Endothelial cell of umbilical vein (primary cell): ENCODE data around the gene VIPR2. TPM values are rescaled to one million over a fixed set of nuclear protein-coding genes. Genes with fewer than 3 reads are reported as not detected.

Experiments
- BruUV-seq: library from RNA; stranded (reverse); fragments of 400-500 nt; replicated peaks from 2 replicates; lab custom pipeline; 2021; lab: Mats Ljungman, UMichigan
- CTCF ChIA-PET: fragments of 300-600, 350-600 bp; sonication (Branson Sonifier 250); formaldehyde crosslinking; loops from one replicate; lab custom pipeline; 2021; ENCODE audit warnings: antibody characterized with exemption, inconsistent platforms; lab: Charles Lee
- POLR2A ChIA-PET: fragments of 300-600, 350-600 bp; sonication (Branson Sonifier 250); formaldehyde crosslinking; loops from one replicate; lab custom pipeline; 2021; ENCODE audit warnings: antibody characterized with exemption, inconsistent platforms; lab: Charles Lee
- DNase-seq: peaks from one replicate; pipeline ENCODE4 v3.0.0-alpha.2; 2011; ENCODE audit warnings: low read depth, low spot score
- FAIRE-seq: peaks from 2 replicates; lab custom pipeline; 2011; peaks lifted over from hg19 to GRCh38; lab: Jason Lieb, UNC
- H2AFZ ChIP-seq: 2 replicates; pipeline ENCODE4 v1.6.0; 2012; ENCODE audit warnings: low read depth, low read length, control low read depth, inconsistent platforms
- H3K27ac ChIP-seq: 2 replicates; pipeline ENCODE4 v1.5.1; 2011; ENCODE audit warnings: low read depth, mild to moderate bottlenecking, control low read depth, low read length, moderate library complexity; ENCODE audit not compliant: insufficient read depth
- H3K27me3 ChIP-seq, 2 experiments: 2 replicates each; pipeline versions ENCODE4 v1.6.0 to v1.6.1; 2011; ENCODE audit warnings: low read length in 2 of 2, mixed read lengths in 1 of 2; ENCODE audit not compliant: control insufficient read depth in 2 of 2, insufficient read depth in 2 of 2
- H3K36me3 ChIP-seq, 2 experiments: 2 replicates in 1 of 2; 3 replicates in 1 of 2; pipeline ENCODE4 v1.5.1; 2011; ENCODE audit warnings: low read length in 2 of 2, mild to moderate bottlenecking in 1 of 2, moderate library complexity in 1 of 2; ENCODE audit not compliant: control insufficient read depth in 2 of 2, insufficient read depth in 2 of 2; ENCODE audit errors: extremely low read depth in 1 of 2
- H3K4me1 ChIP-seq: 3 replicates; pipeline ENCODE4 v1.5.1; 2011; ENCODE audit warnings: mild to moderate bottlenecking, low read length; ENCODE audit not compliant: control insufficient read depth, insufficient read depth; ENCODE audit errors: extremely low read depth
- H3K4me2 ChIP-seq: 2 replicates; pipeline ENCODE4 v1.6.1; 2011; ENCODE audit warnings: low read length, control low read depth, mixed read lengths; ENCODE audit not compliant: insufficient read depth
- H3K4me3 ChIP-seq, 3 experiments: fragments of 200-600 bp in 1 of 3; sonication (generic), shearing (Covaris generic) in 1 of 3; replicated peaks in 1 of 3; 2 replicates each; pipeline ENCODE4 v1.5.1; 2011 to 2016; ENCODE audit warnings: control low read depth in 3 of 3, low read length in 3 of 3, mild to moderate bottlenecking in 2 of 3, inconsistent platforms in 1 of 3, low read depth in 1 of 3, moderate library complexity in 1 of 3; ENCODE audit not compliant: insufficient read depth in 1 of 3
- H3K79me2 ChIP-seq: 2 replicates; pipeline ENCODE4 v1.6.0; 2012; ENCODE audit warnings: low read length, inconsistent platforms; ENCODE audit not compliant: control insufficient read depth, insufficient read depth
- H3K9ac ChIP-seq: replicated peaks from 2 replicates; pipeline ENCODE3; 2011; ENCODE audit warnings: low read length, control low read depth; ENCODE audit not compliant: insufficient read depth; ENCODE audit errors: extremely low read depth
- H3K9me1 ChIP-seq: replicated peaks from 3 replicates; pipeline ENCODE4 v1.6.0; 2011; ENCODE audit warnings: mild to moderate bottlenecking, low read length; ENCODE audit not compliant: control insufficient read depth, insufficient read depth; ENCODE audit errors: extremely low read depth
- H3K9me3 ChIP-seq: replicated peaks from 2 replicates; pipeline ENCODE4 v1.5.1; 2012; ENCODE audit warnings: low read length, inconsistent platforms; ENCODE audit not compliant: control insufficient read depth, insufficient read depth
- H4K20me1 ChIP-seq: replicated peaks from 2 replicates; pipeline ENCODE3; 2011; ENCODE audit warnings: mild to moderate bottlenecking, low read length; ENCODE audit not compliant: control insufficient read depth, insufficient read depth; ENCODE audit errors: extremely low read depth
- CTCF ChIP-seq, 2 donors: IDR thresholded peaks; 1 replicate in 1 of 2; 2 replicates in 1 of 2; pipeline ENCODE4 v1.5.1; 2011; ENCODE audit warnings: low read length in 2 of 2, mild to moderate bottlenecking in 2 of 2, moderate library complexity in 2 of 2, control low read depth in 1 of 2, inconsistent platforms in 1 of 2, low read depth in 1 of 2; ENCODE audit not compliant: insufficient read depth in 1 of 2; ENCODE audit errors: extremely low read depth in 1 of 2
- EZH2 ChIP-seq: IDR thresholded peaks from 2 replicates; pipeline ENCODE4 v1.6.1; 2012; ENCODE audit warnings: borderline replicate concordance, low read depth, mild to moderate bottlenecking, moderate library complexity, low read length, inconsistent platforms; ENCODE audit not compliant: severe bottlenecking
- FOS ChIP-seq: IDR thresholded peaks from 2 replicates; pipeline ENCODE4 v1.6.1; 2011; ENCODE audit warnings: mild to moderate bottlenecking, low read length, moderate library complexity, borderline replicate concordance; ENCODE audit not compliant: insufficient read depth
- GATA2 ChIP-seq: IDR thresholded peaks from 2 replicates; pipeline ENCODE4 v1.7.0; 2011; ENCODE audit warnings: low read depth, mild to moderate bottlenecking, moderate library complexity, mixed read lengths, low read length; ENCODE audit not compliant: insufficient read length, insufficient read depth
- JUN ChIP-seq: IDR thresholded peaks from 2 replicates; pipeline ENCODE4 v1.6.1; 2011; ENCODE audit warnings: borderline replicate concordance, low read depth; ENCODE audit not compliant: insufficient read length, insufficient read depth
- MYC ChIP-seq: IDR thresholded peaks from one replicate; pipeline ENCODE4 v1.6.1; 2011; ENCODE audit warnings: mild to moderate bottlenecking, low read depth, low read length
- POLR2A ChIP-seq: IDR thresholded peaks from 2 replicates; pipeline ENCODE4 v1.6.1; 2012; ENCODE audit warnings: low read depth, mild to moderate bottlenecking, control low read depth, low read length
- POLR2AphosphoS5 ChIP-seq: IDR thresholded peaks from 2 replicates; pipeline ENCODE4 v1.6.1; 2012; ENCODE audit warnings: low read depth, mild to moderate bottlenecking, control low read depth, low read length, moderate library complexity; ENCODE audit not compliant: insufficient read depth
- dilution Hi-C: fragments of 300-500 bp; cut with MboI; formaldehyde crosslinking; loops from one replicate; pipeline ENCODE4 v1.15.0; 2019; ENCODE audit warnings: low sequenced_read_pairs; ENCODE audit not compliant: extremely low pct_ligation_motif_present
- intact Hi-C: fragments of 100-400 bp; cut with micrococcal nuclease; formaldehyde crosslinking; loops from one replicate; pipeline ENCODE4 v1.10.0; 2022
- polyA plus RNA-seq, 4 experiments: library from polyadenylated mRNA; depleted of rRNA in 3 of 4; stranded (reverse) in 3 of 4; unstranded in 1 of 4; fragments of >200 nt; gene quantifications; 2 replicates each; pipeline versions ENCODE4 v1.2.1 to v1.2.3, GENCODE V29; 2011 to 2012; ENCODE audit warnings: missing spikeins in 1 of 4
- total RNA-seq: library from RNA; stranded (reverse); gene quantifications from 2 replicates; pipeline ENCODE4 v1.2.3, GENCODE V29; 2021
- TF ChIP-seq, protein P1 (sequence below): IDR thresholded peaks from 2 replicates; pipeline ENCODE4 v1.6.1; 2011; ENCODE audit not compliant: insufficient read depth, insufficient read length

The VIPR2 gene
- total and polyA plus RNA-seq, 2 donors (not counting 3 experiments of a cell fraction or from before 2014, with no cell fraction given), result not detected

DNA sequence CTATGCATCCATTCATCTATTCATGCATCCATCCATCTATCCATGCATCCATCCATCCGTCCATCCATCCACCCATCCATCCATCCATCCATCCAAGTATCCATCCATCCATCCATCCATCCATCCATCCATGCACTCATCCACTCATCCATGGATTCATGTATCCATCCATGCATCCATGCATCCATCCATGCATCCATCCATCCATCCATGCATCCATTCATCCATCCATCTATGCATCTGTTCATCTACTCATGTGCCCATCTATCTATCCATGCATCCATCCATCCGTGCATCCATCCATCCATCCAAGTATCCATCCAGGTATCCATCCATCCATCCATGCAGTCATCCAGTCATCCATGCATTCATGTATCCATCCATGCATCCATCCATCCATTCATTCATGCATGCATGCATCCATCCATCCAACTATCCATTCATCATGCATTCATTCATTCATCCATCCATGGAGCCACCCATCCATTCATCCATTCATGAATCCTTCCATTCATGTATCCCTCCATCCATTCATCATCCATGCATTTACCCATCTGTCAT is 156.3 kb downstream of the VIPR2 start:
- TF ChIP-seq GATA2 (no peak), POLR2A (no peak), POLR2AphosphoS5 (no peak), FOS (no peak), JUN (no peak), EZH2 (no peak), CTCF (IDR thresholded peaks at IDR 0.05; ENCODE audit: extremely low read depth in 1 of 2, insufficient read depth in 1 of 2, low read depth in 1 of 2, low read length in 2 of 2) (no peak), MYC (no peak)
- TF ChIP-seq, protein P1, sequence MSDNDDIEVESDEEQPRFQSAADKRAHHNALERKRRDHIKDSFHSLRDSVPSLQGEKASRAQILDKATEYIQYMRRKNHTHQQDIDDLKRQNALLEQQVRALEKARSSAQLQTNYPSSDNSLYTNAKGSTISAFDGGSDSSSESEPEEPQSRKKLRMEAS, result no peak
- no peaks in the 10 kb centered on the region for H3K36me3 ChIP-seq
- intact Hi-C loops (no loop called here), dilution Hi-C loops (no loop called here)
- CTCF ChIA-PET, result no interaction called here
- BruUV-seq, result no TSS peak
- no peak overlapping the region for H3K27ac ChIP-seq
- no peaks in the 10 kb centered on the region for H3K4me1 ChIP-seq
- no peaks in the 10 kb centered on the region for H3K79me2 ChIP-seq
- DNase-seq (no peak), FAIRE-seq (no peak)
- POLR2A ChIA-PET, result no interaction called here
- peaks cover 3 to 5% of the 10 kb centered on the region in 2 experiments for H3K27me3 ChIP-seq
- no peak overlapping the region for H2AFZ ChIP-seq
- no peaks in the 10 kb centered on the region for H3K9me1 ChIP-seq
- H3K4me2 ChIP-seq, result no peak overlapping the region
- no peak overlapping the region for H3K4me3 ChIP-seq
- H4K20me1 ChIP-seq, result no peaks in the 10 kb centered on the region
- H3K9me3 ChIP-seq, result no peaks in the 10 kb centered on the region
- no peak overlapping the region for H3K9ac ChIP-seq
